Fibroblast of villous mesenchyme (primary cell): ENCODE data around the gene LYG2. TPM values are rescaled to one million over a fixed set of nuclear protein-coding genes. Genes with fewer than 3 reads are reported as not detected.
"Not testable (repeated sequence)": the region's sequence is repeated elsewhere in the genome, so short reads cannot be mapped to it uniquely, and the experiment has no call there.

Source experiments
- DNase-seq: peaks from one replicate; pipeline ENCODE4 v3.0.0-alpha.2; 2010; ENCODE audit warnings: low read depth
- H3K4me3 ChIP-seq: 2 replicates; pipeline ENCODE4 v1.5.1; 2011; ENCODE audit warnings: low read depth, mild to moderate bottlenecking, low read length
- CTCF ChIP-seq: IDR thresholded peaks from 2 replicates; pipeline ENCODE4 v1.5.1; 2012; ENCODE audit warnings: low read depth, mild to moderate bottlenecking, low read length; ENCODE audit not compliant: insufficient read depth
- total RNA-seq: library from RNA; depleted of rRNA; stranded (reverse); fragments of >200 nt; gene quantifications from 2 replicates; pipeline ENCODE4 v1.2.3, GENCODE V29; 2012

Gene LYG2
- total RNA-seq, 1 donor = not detected

- DNase-seq = no peak
- TF ChIP-seq CTCF = no peak
- H3K4me3 ChIP-seq = no peak overlapping the region
Observed at GRCh38 chr2:99249951-99250350, 5.5 kb downstream of the LYG2 start.

- no peak for TF ChIP-seq CTCF
- DNase-seq = no peak
- H3K4me3 ChIP-seq = no peak overlapping the region
Observed at GRCh38 chr2:99242151-99242550, 13.3 kb downstream of the LYG2 start.

GRCh38 chr2:99240431-99240830 is 15.0 kb downstream of the LYG2 start:
- DNase-seq = no peak
- no peak overlapping the region for H3K4me3 ChIP-seq
- TF ChIP-seq CTCF = no peak

- no peak overlapping the region for H3K4me3 ChIP-seq
- DNase-seq = no peak
- TF ChIP-seq CTCF = no peak
Observed at GRCh38 chr2:99238599-99238998, 16.9 kb downstream of the LYG2 start.

GRCh38 chr2:99233177-99233576 is 22.3 kb downstream of the LYG2 start:
- not testable (repeated sequence) for DNase-seq

GRCh38 chr2:99217929-99218501 is 37.5 kb downstream of the LYG2 start:
- H3K4me3 ChIP-seq = no peak overlapping the region
- peak; percentile 11 for DNase-seq
- TF ChIP-seq CTCF = no peak

More at GRCh38 chr2:99233177-99233576, 22.3 kb downstream of the LYG2 start:
- H3K4me3 ChIP-seq = not testable (repeated sequence)

- no peak for DNase-seq
- no peak for TF ChIP-seq CTCF
- H3K4me3 ChIP-seq = no peak overlapping the region
Observed at GRCh38 chr2:99216096-99216495, 39.4 kb downstream of the LYG2 start.
